GM19438 (cell line): Measurements from ENCODE around the gene LTB4R2.

Experiments
- ATAC-seq: cut with Tn5 transposase; IDR thresholded peaks from one replicate; pipeline ENCODE4 v1.9.1; 2021; ENCODE audit warnings: low read depth; ENCODE audit not compliant: unreplicated experiment

Gene LTB4R2

DNA sequence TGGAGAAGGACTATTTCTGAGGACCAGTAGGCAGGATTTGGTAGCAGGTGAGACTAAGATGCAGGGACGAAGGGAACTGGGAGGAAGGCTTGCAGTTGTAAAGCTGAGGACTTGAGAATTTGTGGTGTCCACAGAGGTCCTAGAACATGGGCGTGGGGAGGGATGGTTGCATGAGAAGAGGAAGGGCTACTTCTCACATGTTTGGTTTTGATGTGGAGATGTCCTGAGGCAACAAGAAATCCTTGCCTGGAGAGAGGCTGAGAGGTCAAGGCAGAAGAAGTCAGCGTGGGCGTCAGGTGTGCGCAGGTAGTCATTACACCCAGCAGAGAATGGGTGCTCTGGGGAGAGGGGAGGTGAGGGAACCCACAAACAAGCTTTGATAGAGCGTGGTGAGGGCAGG lies 32.9 kb upstream of the LTB4R2 start:
- no peak for ATAC-seq

DNA sequence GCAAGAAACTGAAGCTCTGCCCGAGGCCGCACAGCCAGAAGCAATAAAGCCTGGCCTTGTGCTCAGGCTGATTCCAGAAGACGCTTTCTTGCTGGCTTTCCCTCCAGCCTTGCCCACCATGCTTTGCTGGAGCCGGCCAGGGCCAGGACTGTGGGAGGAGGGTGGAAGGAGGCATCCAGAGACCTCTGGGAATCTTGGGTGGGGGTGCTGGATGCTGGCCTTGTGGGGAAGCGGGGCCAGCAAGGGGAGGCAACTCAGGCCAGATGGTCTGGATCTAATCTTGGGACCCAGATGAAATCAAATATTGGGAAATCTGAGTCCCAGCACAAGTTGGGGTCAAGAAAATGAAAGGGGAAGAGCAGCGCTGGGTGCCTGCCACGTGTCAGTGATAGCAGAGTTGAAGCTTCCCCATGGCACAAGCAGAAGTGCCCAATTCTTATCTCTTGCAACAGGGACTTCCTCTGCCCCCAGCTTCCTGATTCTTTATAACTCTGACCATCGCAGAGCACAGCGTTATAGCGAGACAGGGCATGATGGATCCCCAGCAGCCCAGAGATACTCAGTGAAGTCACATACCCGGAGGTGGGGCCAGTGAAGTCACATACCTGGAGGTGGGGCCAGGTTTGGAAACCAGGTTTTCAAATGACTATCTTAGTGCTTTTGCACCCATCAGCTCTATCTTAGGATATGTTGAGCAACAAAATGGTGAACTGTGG lies 32.2 kb upstream of the LTB4R2 start:
- no peak for ATAC-seq

DNA sequence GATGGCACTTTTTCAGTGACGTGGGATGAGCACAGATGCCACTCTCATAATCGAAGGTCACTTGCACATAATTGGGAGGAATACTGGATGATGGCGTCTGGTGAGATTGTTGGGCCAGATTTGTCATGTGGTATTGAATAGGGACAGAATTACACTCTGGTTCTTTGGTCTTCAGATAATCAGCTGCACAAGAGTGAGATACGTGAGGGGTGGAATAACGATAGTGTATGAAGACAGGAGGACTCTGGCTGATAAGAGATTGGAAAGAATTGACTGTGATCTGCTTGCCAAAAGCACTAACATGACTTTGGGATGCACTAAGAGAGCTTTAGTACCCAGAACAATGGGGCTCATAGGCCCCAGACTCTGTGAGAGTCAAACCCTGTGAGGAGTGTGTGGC lies 31.5 kb upstream of the LTB4R2 start:
- ATAC-seq, result no peak

DNA sequence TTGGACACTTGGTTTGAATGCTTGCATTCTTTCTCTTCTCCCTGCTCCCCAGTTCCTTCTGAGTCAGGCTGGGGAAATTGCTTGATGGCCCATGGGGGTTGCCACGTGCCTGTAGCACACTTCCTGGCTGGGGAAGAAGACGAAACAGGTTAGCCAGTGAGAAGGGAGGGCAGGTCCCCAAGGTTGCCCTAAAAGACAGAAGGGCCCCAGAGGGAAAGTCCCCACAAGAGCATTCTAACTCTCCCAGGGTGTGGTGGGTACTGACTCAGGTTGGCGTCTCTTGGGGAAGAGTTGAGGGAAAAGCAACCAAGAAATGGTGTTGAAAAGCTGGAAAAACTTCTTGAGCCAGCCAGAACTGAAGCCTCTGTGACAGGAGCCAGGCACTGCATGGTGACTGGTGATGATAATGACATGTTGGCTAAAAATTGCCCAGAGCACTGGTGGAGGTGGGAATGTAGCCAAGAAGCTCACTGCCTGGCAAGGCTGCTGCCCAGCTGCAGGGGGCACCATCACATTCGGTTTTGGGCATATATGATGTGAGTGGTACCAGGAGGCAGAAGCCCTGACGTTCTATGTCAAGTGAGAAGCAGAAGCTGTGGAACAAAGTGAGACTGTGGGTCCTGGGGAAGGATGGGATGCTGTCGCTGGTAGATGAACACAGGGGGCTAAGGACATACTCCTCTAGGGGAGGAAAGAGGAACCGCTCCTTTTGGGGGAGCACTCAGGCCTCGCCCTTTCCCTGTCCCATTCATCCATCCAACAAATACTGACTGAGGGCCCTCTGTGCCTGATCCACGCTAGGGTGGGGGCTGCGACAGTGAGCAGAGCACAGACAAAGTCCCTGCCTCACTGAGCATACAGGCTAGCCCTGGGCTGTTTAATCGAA lies 30.4 kb upstream of the LTB4R2 start:
- no peak for ATAC-seq

DNA sequence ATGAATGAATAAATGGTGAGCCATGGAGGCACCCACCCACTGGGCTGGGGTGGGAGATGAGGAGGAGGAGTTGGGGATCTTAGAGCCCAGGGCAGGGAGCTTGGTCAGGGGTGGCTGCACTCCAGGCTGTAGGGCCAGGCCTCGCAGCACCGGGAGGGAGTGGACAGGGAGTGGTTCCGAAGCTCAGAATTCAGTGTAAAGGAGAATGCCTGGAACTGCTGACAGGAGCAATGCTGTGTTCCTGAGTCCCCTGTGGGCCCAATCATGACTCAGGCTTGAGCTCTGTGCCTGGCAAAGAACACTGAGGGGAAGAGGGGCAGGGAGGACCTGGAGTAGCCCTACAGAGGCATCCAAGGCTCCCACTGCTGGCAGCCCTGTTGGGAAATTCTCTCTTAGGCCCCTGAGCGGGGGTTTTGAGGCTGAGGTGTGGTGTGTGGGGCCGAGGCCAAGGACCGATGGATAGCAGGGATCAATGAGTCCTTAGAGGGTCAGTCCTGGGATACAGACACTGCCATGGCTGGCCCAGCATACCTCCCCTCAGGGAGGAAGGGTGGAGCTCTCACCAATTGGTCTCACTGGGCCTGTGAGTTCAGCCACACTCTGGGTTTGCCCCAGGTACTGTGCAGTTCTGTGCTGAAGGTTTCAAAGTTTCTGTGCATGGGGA lies 29.0 kb upstream of the LTB4R2 start:
- no peak for ATAC-seq

DNA sequence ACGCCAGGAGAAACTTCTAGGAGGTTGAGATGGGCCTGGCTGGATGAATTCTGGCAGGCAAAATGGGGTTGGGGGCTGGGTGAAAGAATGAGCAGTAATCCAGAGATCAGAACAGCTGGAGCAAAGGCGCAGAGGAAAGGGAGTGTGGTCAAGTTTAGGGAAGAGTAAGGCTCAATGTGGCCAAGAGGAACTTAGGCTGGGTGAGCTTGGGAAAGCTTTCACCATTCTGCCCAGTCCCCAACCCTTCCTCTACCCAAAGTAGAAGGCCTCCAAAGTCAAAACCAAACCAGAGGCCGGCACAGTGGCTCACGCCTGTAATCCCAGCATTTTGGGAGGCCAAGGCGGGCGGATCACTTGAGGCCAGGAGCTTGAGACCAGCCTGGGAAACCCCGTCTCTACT lies 28.3 kb upstream of the LTB4R2 start:
- ATAC-seq, result no peak

DNA sequence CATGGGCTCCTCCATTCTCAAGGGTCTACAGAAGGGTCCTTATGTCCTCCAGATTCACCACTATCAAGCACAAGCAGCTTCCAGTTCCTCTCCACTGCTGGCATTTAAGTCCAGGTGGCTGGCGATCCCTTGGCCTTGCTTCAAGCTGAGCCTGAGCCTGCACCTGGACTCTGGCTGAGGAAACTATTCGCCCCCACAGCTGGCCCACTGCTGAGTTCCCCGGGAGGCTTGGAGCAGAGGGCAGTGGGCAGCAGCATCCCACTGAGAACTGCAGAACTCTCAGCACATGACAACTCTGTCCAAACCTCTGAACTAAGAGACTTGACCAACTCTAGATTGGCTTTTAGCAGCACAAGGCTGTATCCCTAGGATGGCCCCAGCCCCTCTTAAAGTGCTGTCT lies 27.2 kb upstream of the LTB4R2 start:
- ATAC-seq, result no peak

DNA sequence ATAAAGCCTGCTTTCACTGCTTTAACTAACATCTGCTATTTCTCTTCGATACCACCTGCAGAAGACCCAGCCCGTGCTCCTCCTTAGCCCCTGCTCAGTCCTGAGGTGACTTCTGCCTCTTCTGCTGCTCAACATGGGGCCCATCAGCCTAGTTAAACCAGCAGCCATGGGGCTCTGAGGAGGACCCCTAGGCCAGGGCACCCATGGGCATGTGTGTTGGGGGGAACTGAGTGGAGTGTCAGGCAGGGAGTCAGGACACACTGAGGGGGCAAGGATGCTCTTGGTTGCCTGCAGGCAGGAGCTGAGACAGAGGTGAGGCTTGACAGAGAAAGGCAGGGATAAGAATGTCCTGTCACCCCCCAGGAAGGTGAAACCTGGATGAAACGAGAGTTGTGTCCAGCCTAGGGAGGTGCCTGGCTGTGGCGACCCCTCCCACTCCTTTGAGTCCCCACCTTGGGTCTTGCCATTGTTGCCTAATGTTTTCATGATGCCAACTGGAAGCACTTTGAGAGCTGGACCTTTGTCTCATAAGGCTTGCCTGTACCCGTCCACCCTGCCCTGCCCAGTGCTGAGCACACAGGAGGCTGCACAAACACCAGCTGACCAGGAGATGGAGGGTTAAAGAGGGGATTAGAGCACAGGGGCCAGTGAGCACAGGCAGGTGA lies 26.0 kb upstream of the LTB4R2 start:
- no peak for ATAC-seq

DNA sequence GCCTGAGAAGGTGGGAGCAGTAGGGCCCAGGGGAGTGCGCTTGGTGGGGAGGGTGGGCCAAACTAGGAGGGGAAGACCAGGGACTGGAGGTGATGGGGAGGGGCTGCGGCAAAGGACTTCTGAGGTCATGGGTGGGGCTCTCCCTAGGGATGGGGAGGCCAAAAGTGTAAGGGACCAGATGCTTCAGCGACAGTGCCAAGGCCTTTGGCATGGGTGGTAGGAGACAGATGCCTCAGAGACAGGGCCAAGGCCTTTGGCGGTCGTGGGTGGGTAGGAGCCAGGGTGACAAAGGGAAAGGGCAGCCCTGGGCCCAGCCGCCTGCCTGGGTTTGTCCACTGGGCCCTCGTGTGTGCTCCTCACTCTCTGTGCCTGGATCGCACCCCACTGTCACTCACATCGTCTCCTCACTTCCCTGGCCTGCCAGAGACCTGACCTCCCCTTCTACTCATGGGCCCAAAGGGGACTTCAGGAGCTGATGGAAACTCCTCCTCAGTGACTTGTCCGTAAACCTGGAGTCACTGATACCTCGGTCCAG lies 25.4 kb upstream of the LTB4R2 start:
- ATAC-seq, result no peak

DNA sequence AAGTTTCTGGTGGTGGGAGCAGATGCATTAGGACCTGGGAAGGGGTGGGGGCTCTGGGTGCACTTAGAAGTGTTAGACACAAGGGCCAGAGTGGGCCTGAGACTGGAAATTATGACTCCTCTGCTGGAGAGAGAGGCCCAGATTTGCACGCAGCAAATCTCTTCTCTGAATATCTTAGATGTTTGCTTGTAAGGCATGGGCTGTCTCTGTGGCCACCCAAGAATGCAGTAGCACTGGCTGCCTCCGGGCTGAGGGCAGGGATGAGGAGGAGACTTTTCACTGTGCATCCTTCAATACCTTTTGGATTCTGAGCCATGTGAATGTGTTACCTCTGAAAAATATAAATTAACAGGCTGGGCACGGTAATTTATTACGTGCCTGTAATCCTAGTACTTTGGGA lies 24.6 kb upstream of the LTB4R2 start:
- no peak for ATAC-seq

DNA sequence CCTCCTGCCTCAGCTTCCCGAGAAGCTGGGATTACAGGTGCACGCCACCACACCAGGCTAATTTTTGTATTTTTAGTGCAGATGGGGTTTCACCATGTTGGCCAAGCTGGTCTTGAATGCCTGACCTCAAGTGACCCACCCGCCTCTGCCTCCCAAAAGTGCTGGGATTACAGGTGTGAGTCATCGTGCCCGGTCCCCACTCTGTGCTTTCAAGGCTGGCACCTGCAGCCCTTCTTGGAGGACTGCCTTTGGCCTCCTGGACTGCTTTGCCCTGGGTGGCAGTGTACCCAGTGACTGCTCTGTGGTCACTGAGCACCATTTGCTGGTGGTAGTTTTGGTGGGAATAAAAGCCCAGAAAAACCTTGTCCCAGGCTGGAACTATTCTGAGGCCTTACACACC lies 22.9 kb upstream of the LTB4R2 start:
- ATAC-seq, result no peak

DNA sequence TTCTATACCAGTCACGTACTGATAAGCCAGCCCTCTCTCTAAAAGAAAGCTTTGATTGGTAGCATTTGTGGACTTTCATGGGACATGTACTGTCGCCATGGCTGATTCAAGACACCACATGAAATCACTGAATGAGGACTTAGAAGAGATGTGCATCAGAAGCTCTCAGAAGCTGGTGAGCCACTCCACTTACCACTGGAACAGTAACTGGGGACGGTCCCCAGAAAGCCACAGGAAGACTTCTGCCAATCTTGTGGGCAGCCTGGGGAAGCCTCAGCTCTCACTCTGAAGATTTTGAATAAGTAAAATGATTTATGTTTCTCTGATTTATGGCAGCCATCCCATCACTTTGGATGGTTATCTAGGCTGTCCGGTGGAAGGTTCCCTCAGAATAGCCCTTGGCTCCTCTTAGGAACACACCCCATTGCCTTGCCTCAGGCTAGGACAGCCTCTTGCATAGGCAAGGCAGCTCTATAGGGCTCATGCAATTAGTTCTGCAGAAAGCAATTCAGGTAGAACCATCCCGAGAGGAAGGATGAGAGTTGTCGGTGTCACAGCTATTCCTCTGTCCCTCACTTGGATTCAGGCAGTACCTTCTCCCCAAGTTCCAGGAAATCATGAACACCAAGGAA lies 20.2 kb upstream of the LTB4R2 start:
- peak; percentile 61 for ATAC-seq

DNA sequence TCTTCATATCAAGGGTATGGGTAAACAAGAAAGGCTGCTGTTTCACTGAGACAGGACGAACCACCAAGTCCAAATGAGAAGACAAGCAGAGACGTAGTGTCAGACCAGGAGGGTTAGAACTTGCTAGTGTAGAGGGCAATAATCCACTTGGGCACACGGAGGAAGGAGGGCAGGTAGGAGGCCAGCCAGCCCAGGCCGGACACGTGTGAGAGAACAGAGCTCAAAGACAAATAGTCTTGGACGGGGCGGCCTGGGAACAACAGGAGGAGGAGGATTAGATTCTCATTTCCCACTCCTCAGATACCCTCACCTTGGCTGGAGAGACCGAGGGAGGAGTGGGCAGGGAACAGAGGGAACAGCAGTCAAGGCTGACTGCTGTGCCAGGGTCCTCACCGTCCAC lies 19.2 kb upstream of the LTB4R2 start:
- no peak for ATAC-seq

DNA sequence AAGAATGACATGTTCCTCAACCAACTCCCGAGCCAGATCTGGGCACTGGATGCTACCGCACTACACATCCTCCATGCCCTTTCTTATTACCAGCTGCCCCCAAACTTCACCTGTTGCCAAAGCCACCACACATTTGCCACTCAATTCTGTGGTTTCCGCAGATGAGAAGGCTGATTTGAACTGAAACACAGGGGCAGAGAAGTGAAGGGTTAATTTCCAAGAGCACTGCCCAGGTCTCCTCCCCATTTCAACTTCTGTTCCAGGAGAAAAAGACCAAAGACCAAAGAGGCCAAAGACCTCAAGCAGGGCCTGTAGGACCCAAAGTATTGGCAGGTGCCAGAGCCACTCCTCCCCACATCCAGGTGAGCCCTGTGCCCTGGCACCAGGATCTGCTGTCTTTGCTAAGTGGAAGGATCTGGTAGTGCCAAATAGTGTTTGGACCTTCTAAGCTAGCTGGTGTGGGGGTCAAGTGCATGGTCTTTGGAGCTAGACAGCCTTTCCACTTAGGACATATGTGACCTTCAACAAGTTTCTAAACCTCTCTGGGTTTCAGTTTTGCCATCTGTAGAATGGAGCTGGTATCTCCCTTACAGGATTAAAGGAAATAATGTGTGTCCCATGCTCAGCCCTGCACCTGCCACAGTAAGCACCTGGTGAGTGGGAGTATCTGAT lies 18.4 kb upstream of the LTB4R2 start:
- ATAC-seq, result no peak

DNA sequence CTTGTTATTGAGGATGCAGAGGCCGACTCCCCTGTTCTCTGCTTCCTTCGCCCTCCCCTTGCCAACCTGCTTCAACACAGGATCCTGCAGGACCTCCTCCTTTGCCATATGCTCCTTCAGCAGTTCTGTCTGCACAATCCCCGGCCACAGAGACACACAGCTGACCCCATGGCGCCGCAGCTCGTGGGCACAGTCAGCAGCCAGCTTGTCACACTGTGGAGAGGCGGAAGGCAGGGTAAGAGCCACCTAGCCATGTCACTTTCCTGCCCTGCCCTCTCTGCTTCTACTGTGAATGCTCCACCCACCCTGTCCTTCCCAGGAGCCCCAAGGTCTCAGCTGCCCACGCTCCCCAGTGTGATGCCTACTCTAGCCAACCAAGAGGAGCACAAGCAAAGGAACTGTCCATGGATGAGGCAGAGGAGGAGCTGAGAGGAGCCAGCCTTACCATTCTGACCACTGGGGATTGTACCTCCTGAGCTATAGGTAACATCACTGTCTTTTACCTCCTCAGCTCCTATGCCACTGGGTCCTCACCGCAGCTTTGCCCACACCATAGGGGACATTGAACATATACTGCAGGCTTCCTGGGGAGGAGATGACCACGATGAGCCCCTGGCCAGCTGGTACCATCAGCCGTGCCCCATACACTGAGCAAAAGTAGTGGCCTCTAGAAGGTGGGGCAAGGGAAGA lies 17.7 kb upstream of the LTB4R2 start:
- no peak for ATAC-seq

DNA sequence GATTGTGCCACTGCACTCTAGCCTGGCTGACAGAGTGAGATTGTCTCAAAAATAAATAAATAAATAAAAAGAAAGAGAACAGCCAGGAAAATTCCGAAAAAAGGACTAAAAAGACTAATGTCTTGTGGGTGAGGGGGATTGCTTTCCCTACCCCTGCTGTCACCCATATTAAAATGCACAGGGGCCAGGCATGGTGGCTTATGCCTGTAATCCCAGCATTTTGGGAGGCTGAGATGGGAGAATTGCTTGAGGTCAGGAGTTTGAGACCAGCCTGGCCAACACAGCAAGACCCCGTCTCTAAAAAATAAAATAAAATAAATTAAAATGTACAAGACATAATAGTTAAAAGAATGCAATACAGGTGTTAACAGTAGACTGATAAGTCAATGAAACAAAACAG lies 16.4 kb upstream of the LTB4R2 start:
- ATAC-seq, result no peak

DNA sequence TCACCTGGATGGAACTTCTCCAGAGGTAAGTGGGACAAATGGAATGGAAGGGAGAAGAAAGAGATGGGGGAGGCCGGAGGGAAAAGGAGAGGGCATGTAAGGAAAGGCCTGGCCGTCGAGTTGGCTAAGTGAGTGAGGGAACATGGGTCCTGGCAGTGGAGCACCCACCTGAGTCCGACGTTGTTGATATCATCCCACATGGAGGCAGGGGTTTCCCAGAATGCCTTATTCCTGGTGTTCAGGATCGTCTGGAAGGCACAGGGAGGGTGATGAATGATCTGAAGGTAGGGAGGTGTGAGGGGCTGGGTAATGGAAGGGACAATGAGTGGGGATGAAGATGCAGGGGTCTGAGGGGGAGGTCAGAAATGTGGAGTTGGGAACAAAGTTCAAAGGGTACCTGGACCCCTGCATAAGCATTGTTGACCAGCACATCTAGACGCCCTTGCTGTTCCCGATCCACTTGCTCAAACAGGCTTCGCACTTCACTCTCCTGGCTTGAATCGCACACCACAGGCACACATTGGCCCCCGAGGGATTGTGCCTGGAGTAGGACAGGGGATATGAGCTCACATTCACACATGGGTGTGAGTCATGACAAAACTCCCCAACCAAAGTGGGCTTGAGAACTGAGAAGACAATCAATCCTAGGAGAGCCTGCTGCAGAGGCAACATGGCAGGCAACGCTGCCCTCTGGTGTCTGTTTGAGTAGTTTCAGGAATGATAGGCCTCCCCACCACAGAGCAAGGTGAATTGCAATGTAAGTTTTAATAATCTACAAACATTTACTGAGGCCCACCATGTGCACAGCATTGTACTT lies 13.4 kb upstream of the LTB4R2 start:
- peak; percentile 41 for ATAC-seq

DNA sequence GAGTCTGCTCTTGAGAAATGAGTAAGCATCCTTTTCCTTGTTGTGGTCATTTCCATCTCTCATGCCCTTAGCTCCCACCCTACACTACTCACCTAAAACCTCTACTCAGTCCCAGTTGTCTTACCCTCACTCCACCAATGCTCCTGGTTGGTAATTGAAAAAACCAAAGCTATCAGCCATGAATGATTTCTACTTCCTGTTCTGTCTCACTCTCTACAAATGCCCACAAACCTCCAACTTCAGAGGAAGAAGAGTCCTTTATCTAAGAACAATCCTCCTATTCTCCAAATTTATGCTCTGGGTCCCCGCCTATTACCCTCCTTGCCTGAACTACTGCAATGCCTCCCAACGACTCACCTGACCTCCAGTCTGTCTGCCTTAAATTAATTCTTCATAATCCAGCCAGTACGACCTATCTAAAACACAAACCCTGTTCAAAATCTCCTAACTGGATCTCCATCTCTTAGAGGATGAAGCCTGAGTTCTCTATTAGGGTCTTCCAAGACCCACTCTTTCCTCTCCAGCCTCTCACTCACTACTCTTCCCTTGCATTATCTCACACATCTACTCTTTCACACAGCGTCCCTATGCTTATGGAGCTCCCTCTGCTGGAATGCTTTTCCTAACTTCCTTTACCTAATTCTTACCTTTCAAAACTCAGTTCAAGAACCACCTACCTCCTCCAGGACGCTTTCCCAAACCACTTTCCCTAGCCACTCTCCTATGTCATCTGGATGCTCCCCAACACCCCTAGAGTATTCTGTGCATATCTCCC lies 12.6 kb upstream of the LTB4R2 start:
- peak; percentile 7 for ATAC-seq
